K562 (cell line): ENCODE results near the gene TSSK6. TPM values are rescaled to one million over a fixed set of nuclear protein-coding genes. Genes with fewer than 3 reads are reported as not detected.

ENCODE experiments used
- ASH1L ChIP-seq: fragments of 450-650 bp; IDR thresholded peaks from 2 replicates; pipeline ENCODE4 v1.6.1; 2018; ENCODE audit warnings: borderline replicate concordance, mild to moderate bottlenecking, low read depth; ENCODE audit not compliant: partially characterized antibody
- ETV1 ChIP-seq: fragments of 450-650 bp; conservative IDR thresholded peaks from 2 replicates; pipeline ENCODE4 v1.6.1; 2016; ENCODE audit warnings: missing genetic modification characterization, control low read depth, low read depth, missing compliant biosample characterization
- EWSR1 ChIP-seq: fragments of 450-650 bp; IDR thresholded peaks from 2 replicates; pipeline ENCODE4 v1.6.1; 2018; ENCODE audit warnings: borderline replicate concordance, mild to moderate bottlenecking, low read depth, moderate library complexity; ENCODE audit not compliant: partially characterized antibody
- FOXO4 ChIP-seq: fragments of 450-650 bp; formaldehyde crosslinking; IDR thresholded peaks from 2 replicates; pipeline ENCODE4 v1.4.0; 2020; ENCODE audit warnings: mild to moderate bottlenecking, moderate library complexity
- KLF10 ChIP-seq: fragments of 250-450 bp; sonication (Bioruptor Pico); IDR thresholded peaks from 2 replicates; pipeline ENCODE4 v1.6.1; 2021; ENCODE audit warnings: matching md5 sums
- MAFG ChIP-seq: fragments of 450-650 bp; conservative IDR thresholded peaks from 2 replicates; pipeline ENCODE4 v1.6.1; 2016; ENCODE audit warnings: missing genetic modification characterization, missing compliant biosample characterization
- MBD2 ChIP-seq: sonication (generic); IDR thresholded peaks from 2 replicates; pipeline ENCODE4 v1.6.1; 2016; ENCODE audit warnings: low read depth, borderline replicate concordance
- NCOR1 ChIP-seq: fragments of 450-650 bp; IDR thresholded peaks from 2 replicates; pipeline ENCODE4 v1.6.1; 2016; ENCODE audit warnings: mild to moderate bottlenecking, moderate library complexity
- RUNX1 ChIP-seq: sonication (generic); IDR thresholded peaks from 2 replicates; pipeline ENCODE4 v1.6.1; 2016; ENCODE audit warnings: antibody characterized with exemption, low read depth
- ZNF384 ChIP-seq: IDR thresholded peaks from 2 replicates; pipeline ENCODE4 v1.6.1; 2012; ENCODE audit warnings: low read depth, low read length, improper control_type of control experiment
- ZNF395 ChIP-seq: fragments of 200-800 bp; sonication (Bioruptor generic); IDR thresholded peaks from 2 replicates; pipeline ENCODE4 v1.6.1; 2017; ENCODE audit warnings: missing genetic modification characterization, missing compliant biosample characterization
- ZNF431 ChIP-seq: sonication (generic); formaldehyde crosslinking; IDR thresholded peaks from 2 replicates; pipeline ENCODE4 v1.8.0; 2022; ENCODE audit warnings: mild to moderate bottlenecking, missing genetic modification reagents
- polyA plus RNA-seq, 8 experiments: library from polyadenylated mRNA; depleted of rRNA in 4 of 8; stranded (reverse) in 5 of 8; unstranded in 3 of 8; fragments of >200 nt; fragmentation: Nextera tagmentation in 2 of 8; fragmentation: Illumina TruSeq in 1 of 8; extraction: Ambion mirVana in 2 of 8; extraction: Trizol in 1 of 8; gene quantifications; 2 replicates each; pipeline versions ENCODE4 v1.2.1 to v1.2.3, GENCODE V29; 2011 to 2014; ENCODE audit warnings: inconsistent platforms in 1 of 8, missing spikeins in 1 of 8
- total RNA-seq, 7 experiments: library from RNA; depleted of rRNA in 6 of 7; stranded (reverse); fragments of >200 nt in 6 of 7; fragmentation: Illumina TruSeq in 2 of 7; extraction: Trizol in 2 of 7; gene quantifications; 2 replicates each; pipeline versions ENCODE4 v1.2.1 to v1.2.3, GENCODE V29; 2011 to 2021; ENCODE audit warnings: low replicate concordance in 1 of 7
- TF ChIP-seq, protein P1 (sequence below), 2 experiments: fragments of 450-650 bp; IDR thresholded peaks; 2 replicates each; pipeline ENCODE4 v1.6.1; 2018; ENCODE audit warnings: mild to moderate bottlenecking in 2 of 2, low read depth in 1 of 2; ENCODE audit not compliant: partially characterized antibody in 2 of 2
- TF ChIP-seq, protein P2 (sequence below): fragments of 250-450 bp; sonication (Bioruptor Pico); IDR thresholded peaks from 2 replicates; pipeline ENCODE4 v1.8.0; 2021; ENCODE audit warnings: moderate library complexity, mild to moderate bottlenecking, inconsistent platforms

TSSK6 gene
- total and polyA plus RNA-seq, 9 of the 15 experiments (the other 6 are each of a cell fraction or from before 2014, with no cell fraction given), result 0.21 to 2.6 (median 1.5) TPM; not detected in 3

GRCh38 chr19:19515642-19516519 lies 533 bp upstream of the TSSK6 start, which contains the start of gene NDUFA13 (continued):
- TF ChIP-seq, protein P1, sequence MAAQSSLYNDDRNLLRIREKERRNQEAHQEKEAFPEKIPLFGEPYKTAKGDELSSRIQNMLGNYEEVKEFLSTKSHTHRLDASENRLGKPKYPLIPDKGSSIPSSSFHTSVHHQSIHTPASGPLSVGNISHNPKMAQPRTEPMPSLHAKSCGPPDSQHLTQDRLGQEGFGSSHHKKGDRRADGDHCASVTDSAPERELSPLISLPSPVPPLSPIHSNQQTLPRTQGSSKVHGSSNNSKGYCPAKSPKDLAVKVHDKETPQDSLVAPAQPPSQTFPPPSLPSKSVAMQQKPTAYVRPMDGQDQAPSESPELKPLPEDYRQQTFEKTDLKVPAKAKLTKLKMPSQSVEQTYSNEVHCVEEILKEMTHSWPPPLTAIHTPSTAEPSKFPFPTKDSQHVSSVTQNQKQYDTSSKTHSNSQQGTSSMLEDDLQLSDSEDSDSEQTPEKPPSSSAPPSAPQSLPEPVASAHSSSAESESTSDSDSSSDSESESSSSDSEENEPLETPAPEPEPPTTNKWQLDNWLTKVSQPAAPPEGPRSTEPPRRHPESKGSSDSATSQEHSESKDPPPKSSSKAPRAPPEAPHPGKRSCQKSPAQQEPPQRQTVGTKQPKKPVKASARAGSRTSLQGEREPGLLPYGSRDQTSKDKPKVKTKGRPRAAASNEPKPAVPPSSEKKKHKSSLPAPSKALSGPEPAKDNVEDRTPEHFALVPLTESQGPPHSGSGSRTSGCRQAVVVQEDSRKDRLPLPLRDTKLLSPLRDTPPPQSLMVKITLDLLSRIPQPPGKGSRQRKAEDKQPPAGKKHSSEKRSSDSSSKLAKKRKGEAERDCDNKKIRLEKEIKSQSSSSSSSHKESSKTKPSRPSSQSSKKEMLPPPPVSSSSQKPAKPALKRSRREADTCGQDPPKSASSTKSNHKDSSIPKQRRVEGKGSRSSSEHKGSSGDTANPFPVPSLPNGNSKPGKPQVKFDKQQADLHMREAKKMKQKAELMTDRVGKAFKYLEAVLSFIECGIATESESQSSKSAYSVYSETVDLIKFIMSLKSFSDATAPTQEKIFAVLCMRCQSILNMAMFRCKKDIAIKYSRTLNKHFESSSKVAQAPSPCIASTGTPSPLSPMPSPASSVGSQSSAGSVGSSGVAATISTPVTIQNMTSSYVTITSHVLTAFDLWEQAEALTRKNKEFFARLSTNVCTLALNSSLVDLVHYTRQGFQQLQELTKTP (IDR thresholded peaks at IDR 0.05; ENCODE audit: low read depth in 1 of 2, partially characterized antibody in 2 of 2), result peak in 1 of 2 experiments; percentile 22
- TF ChIP-seq FOXO4 (CRISPR knock-in tag) (no peak), ASH1L (peak; percentile 75), MBD2 (peak; percentile 80; the same call in 1 of the 2 replicates), ZNF384 (peak; percentile 43; the same call in 1 of the 2 replicates), EWSR1 (no peak), RUNX1 (no peak), ZNF395 (CRISPR knock-in tag) (no peak), ZNF431 (CRISPR knock-in tag) (peak; percentile 27; the same call in 1 of the 2 replicates), KLF10 (CRISPR knock-in tag) (no peak), NCOR1 (peak; percentile 28; the same call in 1 of the 2 replicates), ETV1 (tag) (peak; percentile 99), MAFG (tag) (no peak)
- TF ChIP-seq, protein P2, sequence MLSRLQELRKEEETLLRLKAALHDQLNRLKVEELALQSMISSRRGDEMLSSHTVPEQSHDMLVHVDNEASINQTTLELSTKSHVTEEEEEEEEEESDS (CRISPR knock-in tag), result no peak
